Spinal cord (tissue), 10 donors: ENCODE measurements around the gene CTSO. TPM values are rescaled to one million over a fixed set of nuclear protein-coding genes. Genes with fewer than 3 reads are reported as not detected.

ENCODE experiments used
- DNase-seq, 6 donors: peaks; one replicate each; pipeline versions ENCODE4 v3.0.0 to v3.0.0-alpha.2; 2013 to 2015; ENCODE audit warnings: low spot score in 6 of 6, low read depth in 4 of 6
- H3K27ac ChIP-seq: one replicate; pipeline ENCODE4 v1.5.1; 2013; ENCODE audit warnings: low read depth, low read length, control low read depth
- H3K27me3 ChIP-seq: one replicate; pipeline ENCODE4 v1.6.1; 2013; ENCODE audit warnings: low read length; ENCODE audit not compliant: control insufficient read depth, insufficient read depth
- H3K36me3 ChIP-seq: one replicate; pipeline ENCODE4 v1.6.1; 2013; ENCODE audit warnings: low read length; ENCODE audit not compliant: control insufficient read depth, insufficient read depth
- H3K4me1 ChIP-seq: one replicate; pipeline ENCODE4 v1.6.1; 2013; ENCODE audit warnings: low read length; ENCODE audit not compliant: control insufficient read depth, insufficient read depth
- H3K4me3 ChIP-seq: one replicate; pipeline ENCODE4 v1.5.1; 2013; ENCODE audit warnings: low read depth, low read length, control low read depth
- H3K9me3 ChIP-seq: one replicate; pipeline ENCODE4 v1.6.1; 2013; ENCODE audit warnings: low read length; ENCODE audit not compliant: control insufficient read depth, insufficient read depth
- WGBS: methylation state at CpG from one replicate; pipeline ENCODE4 v1.1.5; 2013; ENCODE audit warnings: missing lambda C conversion rate; ENCODE audit not compliant: insufficient coverage; 5-methylcytosine and 5-hydroxymethylcytosine counted together
- polyA plus RNA-seq, 2 donors: library from polyadenylated mRNA; unstranded; fragments of 120-200 nt; gene quantifications; one replicate each; pipeline ENCODE4 v1.2.1, GENCODE V29; 2013; ENCODE audit not compliant: insufficient read length in 2 of 2
- total RNA-seq, 2 donors: library from RNA; depleted of rRNA in 1 of 2; stranded (reverse); fragments of 120-200 nt in 1 of 2; fragments of >200 nt in 1 of 2; gene quantifications; one replicate each; pipeline versions ENCODE4 v1.2.3 to v1.2.4, GENCODE V29; 2013 to 2014
- donor health status: healthy.

CTSO gene
- total and polyA plus RNA-seq, 4 donors, result 18.2 to 38.3 (median 22.0) TPM

DNA sequence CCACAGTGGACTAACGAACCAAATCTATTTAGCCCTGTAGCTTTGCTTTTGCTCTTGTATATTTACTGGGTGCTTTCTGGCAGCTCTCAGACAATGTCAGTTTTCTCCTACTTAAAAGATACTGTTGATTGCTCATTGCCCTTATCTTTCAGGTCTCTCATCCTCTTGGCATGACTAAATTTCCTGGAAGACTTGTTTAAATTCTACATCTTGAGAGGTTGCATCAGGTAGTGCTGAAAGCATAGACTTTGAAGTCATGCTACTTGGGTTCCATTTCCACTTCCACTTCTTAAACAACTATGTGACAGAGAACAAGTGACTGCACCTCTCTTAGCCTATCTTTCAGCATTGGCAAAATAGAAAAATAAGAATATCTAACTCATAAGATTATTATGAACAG is 41.8 kb downstream of the CTSO start:
- H3K36me3 ChIP-seq, result no peaks in the 10 kb centered on the region
- no peaks in the 10 kb centered on the region for H3K4me1 ChIP-seq
- no peaks in the 10 kb centered on the region for H3K27me3 ChIP-seq
- DNase-seq, result no peak
- H3K27ac ChIP-seq, result no peak overlapping the region
- no peak overlapping the region for H3K4me3 ChIP-seq
- H3K9me3 ChIP-seq, result no peaks in the 10 kb centered on the region
- no CpG with 5 or more reads among the region's 1 CpG for WGBS

DNA sequence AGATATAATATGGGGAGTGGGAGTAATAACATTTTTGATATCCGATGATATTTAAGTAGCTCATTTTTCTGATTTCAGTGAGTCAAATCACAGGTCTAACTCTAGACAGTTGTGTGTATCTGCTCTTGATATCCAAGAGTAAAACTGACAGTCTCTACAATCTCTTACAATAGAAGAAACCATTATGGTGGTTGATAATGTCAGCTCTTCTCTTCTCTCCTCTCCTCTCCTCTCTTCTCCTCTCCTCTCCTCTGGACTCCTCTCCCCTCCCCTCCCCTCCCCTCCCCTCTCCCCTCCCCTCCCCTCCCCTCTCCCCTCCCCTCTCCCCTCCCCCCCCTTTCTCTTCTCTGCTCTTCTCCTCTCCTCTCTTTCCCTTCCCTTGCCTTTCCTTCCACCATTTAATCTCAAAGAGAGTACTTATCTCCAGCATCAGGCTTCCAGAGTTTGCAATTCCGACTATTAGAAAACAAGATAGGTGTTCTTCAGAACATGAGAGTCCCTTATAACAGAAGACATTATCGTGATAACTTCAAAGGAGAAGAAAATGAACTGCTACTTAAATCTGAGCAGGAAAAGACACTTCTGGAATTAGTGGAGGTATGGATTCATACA is 43.9 kb downstream of the CTSO start:
- no peak overlapping the region for H3K4me3 ChIP-seq
- no peaks in the 10 kb centered on the region for H3K27me3 ChIP-seq
- H3K4me1 ChIP-seq, result no peaks in the 10 kb centered on the region
- H3K36me3 ChIP-seq, result no peaks in the 10 kb centered on the region
- no CpG with 5 or more reads among the region's 3 CpGs for WGBS
- no peak for DNase-seq
- no peaks in the 10 kb centered on the region for H3K9me3 ChIP-seq
- H3K27ac ChIP-seq, result no peak overlapping the region

DNA sequence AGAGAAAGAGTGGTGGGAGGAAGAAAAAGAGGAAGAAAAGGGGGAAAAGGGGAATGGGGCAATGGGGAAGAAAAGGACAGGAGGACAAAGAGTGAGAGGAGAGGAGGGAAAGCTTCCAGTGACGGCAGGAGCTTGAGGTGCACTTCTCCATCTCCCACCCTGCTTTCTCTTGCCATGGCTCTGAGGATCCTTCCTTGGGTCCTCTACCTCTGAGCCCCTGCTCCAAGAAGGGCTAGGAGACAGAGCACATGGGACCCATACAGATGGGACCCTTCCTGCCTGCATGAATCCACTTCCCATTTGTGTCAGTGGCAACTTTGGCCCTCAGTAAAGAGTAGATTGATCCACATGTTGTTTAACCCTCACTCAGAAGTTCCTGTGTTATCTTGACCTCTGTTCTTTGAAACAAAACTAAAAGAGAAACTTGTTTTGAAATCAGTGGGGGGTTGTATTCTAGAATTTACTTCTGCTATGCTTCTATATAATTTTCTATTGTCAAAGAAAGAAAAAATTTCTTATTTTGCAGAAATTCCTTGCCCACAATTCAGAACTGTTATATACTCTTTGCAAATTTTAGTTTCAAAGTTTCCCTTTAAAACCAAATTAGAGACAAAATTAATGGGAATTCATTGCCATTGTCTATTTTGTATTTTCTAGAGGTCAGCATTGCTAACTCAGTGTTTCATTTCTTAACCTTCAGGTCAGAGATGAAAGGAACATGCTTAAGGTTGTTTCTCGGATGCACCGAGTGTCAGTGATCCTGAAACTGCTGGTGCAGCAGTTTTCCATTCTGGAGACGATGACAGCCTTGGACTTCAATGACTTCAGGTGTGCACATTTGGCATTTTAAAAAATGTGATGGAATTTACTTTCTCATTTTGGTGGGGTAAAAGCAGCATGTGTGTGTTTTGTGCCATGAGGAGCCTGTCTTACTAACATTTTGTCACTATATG is 45.2 kb downstream of the CTSO start:
- Histone ChIP-seq H3K9me3 (no peaks in the 10 kb centered on the region), H3K4me1 (no peaks in the 10 kb centered on the region), H3K27me3 (no peaks in the 10 kb centered on the region), H3K27ac (no peak overlapping the region), H3K4me3 (no peak overlapping the region), H3K36me3 (no peaks in the 10 kb centered on the region)
- DNase-seq, result no peak
- 92% methylated on average over 4 of the region's 4 CpGs for WGBS

DNA sequence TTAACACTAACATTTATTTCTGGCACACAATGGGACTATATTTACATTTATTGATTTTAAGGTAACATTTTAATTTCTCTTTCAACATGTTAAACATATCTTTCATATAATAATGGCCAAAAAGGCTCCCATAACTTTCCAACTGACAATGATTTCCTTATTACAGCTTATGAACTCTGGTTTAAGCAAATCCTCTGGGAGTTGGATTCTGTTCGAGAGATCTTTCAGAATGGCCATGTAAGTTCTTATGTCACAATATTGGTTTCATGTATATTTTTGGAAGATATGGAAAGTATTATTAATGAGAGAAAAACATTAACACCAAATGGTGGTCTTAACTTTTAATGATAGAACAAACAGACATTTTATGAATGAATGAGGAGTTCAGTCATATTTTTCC is 46.1 kb downstream of the CTSO start:
- WGBS, result no CpG with 5 or more reads among the region's 1 CpG
- no peak for DNase-seq
- H3K27ac ChIP-seq, result no peak overlapping the region
- H3K9me3 ChIP-seq, result no peaks in the 10 kb centered on the region
- no peaks in the 10 kb centered on the region for H3K36me3 ChIP-seq
- no peak overlapping the region for H3K4me3 ChIP-seq
- H3K27me3 ChIP-seq, result no peaks in the 10 kb centered on the region
- H3K4me1 ChIP-seq, result no peaks in the 10 kb centered on the region

DNA sequence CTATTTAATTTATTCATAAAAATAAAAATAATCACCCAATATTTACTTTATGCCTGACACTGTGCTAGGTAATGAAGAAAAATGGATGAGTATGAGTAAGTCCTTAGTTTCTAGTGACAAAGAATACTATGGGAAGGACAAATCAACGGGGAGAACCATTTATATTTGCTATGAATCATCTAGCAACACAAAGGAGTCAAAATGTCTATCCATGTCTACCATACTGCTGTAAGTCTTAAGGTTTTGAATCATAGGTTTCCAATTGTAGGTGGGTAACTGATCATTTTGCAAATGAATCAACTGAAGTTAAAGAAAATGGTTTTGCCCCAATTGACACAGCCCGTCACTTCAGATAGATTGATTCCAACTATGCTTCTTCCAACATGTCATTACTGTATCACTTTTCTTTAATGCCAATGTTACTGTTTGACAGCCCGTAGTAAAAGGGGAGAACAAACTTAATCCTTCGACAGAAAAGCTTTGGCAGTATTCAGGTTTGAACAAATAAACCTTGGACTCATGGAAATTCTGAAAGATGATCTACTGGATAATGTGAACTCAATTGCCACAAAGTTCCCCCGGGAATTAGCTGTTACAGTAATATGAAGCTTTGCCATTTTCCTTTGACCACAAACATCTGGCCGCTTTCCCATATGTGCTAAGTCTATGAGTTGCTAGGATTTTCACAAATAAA is 47.0 kb downstream of the CTSO start:
- H3K9me3 ChIP-seq, result no peaks in the 10 kb centered on the region
- no peaks in the 10 kb centered on the region for H3K36me3 ChIP-seq
- WGBS, result 100% methylated on average over 2 of the region's 6 CpGs
- H3K27me3 ChIP-seq, result no peaks in the 10 kb centered on the region
- no peaks in the 10 kb centered on the region for H3K4me1 ChIP-seq
- no peak overlapping the region for H3K27ac ChIP-seq
- DNase-seq, result no peak
- no peak overlapping the region for H3K4me3 ChIP-seq

DNA sequence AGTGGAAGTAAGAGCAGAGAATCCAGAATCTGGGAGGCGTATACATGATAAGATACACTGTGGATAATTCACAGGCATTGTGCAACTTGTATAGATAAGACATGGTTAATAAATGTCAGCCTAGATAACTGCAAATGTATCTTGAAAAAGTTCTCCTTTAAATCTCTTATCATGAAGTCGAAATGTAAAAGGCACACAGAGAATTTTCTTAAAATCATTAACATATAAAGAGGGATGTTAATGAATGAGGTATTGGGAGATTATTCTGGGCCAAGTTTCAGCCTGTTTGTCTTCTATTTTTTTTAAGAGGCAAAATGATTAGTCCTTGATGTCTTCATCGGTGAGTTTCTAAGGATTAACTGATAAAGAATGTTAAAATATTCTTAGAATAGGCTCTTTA is 49.3 kb downstream of the CTSO start:
- 80% methylated on average over 1 of the region's 3 CpGs for WGBS
- Histone ChIP-seq H3K4me3 (no peak overlapping the region), H3K4me1 (no peaks in the 10 kb centered on the region)

DNA sequence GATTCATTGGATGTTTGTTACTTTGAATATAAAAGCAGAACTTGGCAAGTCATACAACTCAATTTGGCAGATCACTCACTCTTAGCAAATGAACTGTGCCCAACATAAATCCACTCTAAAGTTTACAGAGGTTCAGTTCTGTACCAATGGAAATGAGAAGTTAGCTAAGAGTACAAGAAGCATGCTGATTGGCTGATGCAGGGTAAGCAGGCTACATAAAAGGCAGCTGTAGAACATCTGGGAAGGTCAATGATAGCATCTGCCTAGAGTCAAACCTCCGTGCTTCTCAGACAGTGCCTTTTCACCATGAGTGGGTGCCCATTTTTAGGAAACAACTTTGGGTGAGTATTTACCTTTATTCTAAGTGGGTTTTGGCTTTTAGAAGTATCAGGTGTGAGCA is 50.2 kb downstream of the CTSO start, which contains the start of gene TDO2:
TSS of gene TDO2 (plus strand) at position 244 of the 400 bp plus-strand sequence. CDS start at position 307, 63 bp downstream.
- no peak within 1 kb of the TSS for H3K4me3 ChIP-seq
- H3K4me1 ChIP-seq, result no peaks in the 10 kb centered on the region
- H3K27ac ChIP-seq, result no peak within 1 kb of the TSS
- H3K9me3 ChIP-seq, result no peaks in the 10 kb centered on the region
- no peaks in the 10 kb centered on the region for H3K27me3 ChIP-seq
- H3K36me3 ChIP-seq, result no peaks in the 10 kb centered on the region
- DNase-seq, result peak in 1 of 6 donors; percentile 29
- 60% methylated on average over 1 of the region's 1 CpG for WGBS

More for the DNA sequence above, 49.3 kb downstream of the CTSO start:
- Histone ChIP-seq H3K27ac (no peak overlapping the region), H3K36me3 (no peaks in the 10 kb centered on the region), H3K27me3 (no peaks in the 10 kb centered on the region), H3K9me3 (no peaks in the 10 kb centered on the region)
- DNase-seq, result no peak

DNA sequence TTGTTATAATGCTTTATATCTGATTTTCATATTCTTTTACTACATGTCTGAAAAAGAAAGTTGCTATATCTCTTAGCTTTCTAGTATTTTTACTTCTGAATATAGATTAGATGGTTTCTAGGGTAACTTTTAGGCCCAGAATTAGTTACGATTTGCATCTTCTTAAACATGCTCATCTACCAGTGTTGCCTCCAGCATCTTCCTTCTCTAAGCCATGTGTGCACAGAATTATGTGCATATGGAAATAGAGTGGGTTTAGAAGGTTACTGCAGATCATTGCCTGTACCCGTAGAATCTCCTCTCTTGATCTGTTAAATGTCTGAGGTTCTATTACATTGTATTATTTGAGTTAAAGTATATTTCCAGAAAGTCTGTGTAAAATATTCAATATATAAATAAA is 52.7 kb downstream of the CTSO start:
- no peak overlapping the region for H3K27ac ChIP-seq
- H3K9me3 ChIP-seq, result no peaks in the 10 kb centered on the region
- no CpG with 5 or more reads among the region's 2 CpGs for WGBS
- no peaks in the 10 kb centered on the region for H3K4me1 ChIP-seq
- no peak for DNase-seq
- no peak overlapping the region for H3K4me3 ChIP-seq
- no peaks in the 10 kb centered on the region for H3K27me3 ChIP-seq
- H3K36me3 ChIP-seq, result no peaks in the 10 kb centered on the region

DNA sequence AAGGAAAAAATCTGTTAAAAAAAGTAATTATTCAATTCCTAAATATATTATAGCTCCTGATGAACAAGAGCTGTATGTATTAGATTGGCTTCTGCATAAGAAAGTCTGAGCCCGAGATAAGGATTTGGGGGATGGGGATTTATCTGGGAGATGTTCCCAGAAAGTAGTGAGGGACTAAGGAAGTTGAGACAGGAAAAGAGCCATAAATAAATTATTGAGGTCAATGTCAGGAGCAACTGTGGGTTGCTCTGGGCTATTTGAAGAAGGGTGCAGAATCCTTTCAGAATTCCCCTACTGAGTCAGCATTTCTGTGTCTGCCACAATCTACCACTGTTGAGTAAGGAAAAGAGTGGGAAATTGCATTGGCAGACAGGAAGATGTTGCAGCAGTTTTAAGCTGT is 53.3 kb downstream of the CTSO start:
- no peaks in the 10 kb centered on the region for H3K27me3 ChIP-seq
- WGBS, result 67% methylated on average over 1 of the region's 1 CpG
- peak in 1 of 6 donors; percentile 23 for DNase-seq
- no peak overlapping the region for H3K27ac ChIP-seq
- no peaks in the 10 kb centered on the region for H3K4me1 ChIP-seq
- no peaks in the 10 kb centered on the region for H3K9me3 ChIP-seq
- no peaks in the 10 kb centered on the region for H3K36me3 ChIP-seq
- H3K4me3 ChIP-seq, result no peak overlapping the region
